H1 (cell line): ENCODE data around the gene TRIM39.

Experiments
- POLR2A ChIP-seq, 2 experiments: IDR thresholded peaks; 1 replicate in 1 of 2; 2 replicates in 1 of 2; pipeline ENCODE4 v1.6.1; 2011; ENCODE audit warnings: low read depth in 2 of 2, low read length in 2 of 2, mild to moderate bottlenecking in 2 of 2; ENCODE audit errors: control extremely low read depth in 1 of 2
- POLR2AphosphoS5 ChIP-seq: IDR thresholded peaks from 2 replicates; pipeline ENCODE4 v1.6.1; 2011; ENCODE audit warnings: low read depth, low read length
- ZNF274 ChIP-seq: IDR thresholded peaks from 2 replicates; pipeline ENCODE4 v1.7.0; 2012; ENCODE audit warnings: low read length, borderline replicate concordance; ENCODE audit errors: extremely low read depth

GRCh38 chr6:30325150-30325872 lies 1.4 kb upstream of the TRIM39 start:
- TF ChIP-seq POLR2AphosphoS5 (no peak), ZNF274 (no peak), POLR2A (IDR thresholded peaks at IDR 0.05; ENCODE audit: control extremely low read depth in 1 of 2, low read depth in 2 of 2, low read length in 2 of 2) (no peak)
